ENCODE measurements around the gene SLC6A18. TPM values are rescaled to one million over a fixed set of nuclear protein-coding genes. Genes with fewer than 3 reads are reported as not detected.

Gene SLC6A18
- polyA plus RNA-seq, 1 donor (not counting 4 experiments of a cell fraction or from before 2014, with no cell fraction given) = not detected

- DNase-seq (ENCODE audit: low read depth, low spot score) (no peak), FAIRE-seq (no peak)
- no peaks in the 10 kb centered on the region for H3K79me2 ChIP-seq (ENCODE audit: control insufficient read depth, insufficient read depth, low read length)
- H3K27me3 ChIP-seq (ENCODE audit: control insufficient read depth, extremely low read depth, insufficient read depth, low read length) = no peaks in the 10 kb centered on the region
- H3K4me2 ChIP-seq (ENCODE audit: control insufficient read depth, extremely low read depth, insufficient read depth, low read depth, low read length) = no peak overlapping the region
- no peaks in the 10 kb centered on the region for H3K4me1 ChIP-seq (ENCODE audit: control insufficient read depth, extremely low read depth, insufficient read depth, low read length)
- dilution Hi-C loops (cut with MboI; ENCODE audit: extremely low pct_ligation_motif_present, low sequenced_read_pairs) = no loop called here
- H2AFZ ChIP-seq (ENCODE audit: control insufficient read depth, low read length) = no peak overlapping the region
- no peak overlapping the region for H3K4me3 ChIP-seq (ENCODE audit: control insufficient read depth in 2 of 3, extremely low read depth in 1 of 3, insufficient read depth in 2 of 3, low read depth in 1 of 3, low read length in 3 of 3)
- no peaks in the 10 kb centered on the region for H3K9me3 ChIP-seq (ENCODE audit: control insufficient read depth, low read depth, low read length)
- no peak overlapping the region for H3K27ac ChIP-seq (ENCODE audit: control insufficient read depth, insufficient read depth, low read length)
- H4K20me1 ChIP-seq (ENCODE audit: control insufficient read depth, extremely low read depth, insufficient read depth, low read length) = no peaks in the 10 kb centered on the region
- no peak overlapping the region for H3K9ac ChIP-seq (ENCODE audit: control insufficient read depth, extremely low read depth, insufficient read depth, low read length)
- no peaks in the 10 kb centered on the region for H3K36me3 ChIP-seq (ENCODE audit: control insufficient read depth in 2 of 2, extremely low read depth in 1 of 2, insufficient read depth in 2 of 2, low read length in 2 of 2)
- no peaks in the 10 kb centered on the region for H3K9me1 ChIP-seq (ENCODE audit: control insufficient read depth, extremely low read depth, insufficient read depth, low read length)
- TF ChIP-seq CTCF (optimal IDR thresholded peaks at IDR 0.05 in 1 of 3, IDR thresholded peaks at IDR 0.05 in 1 of 3, conservative IDR thresholded peaks at IDR 0.05 in 1 of 3; ENCODE audit: extremely low read depth in 1 of 3, insufficient read depth in 2 of 3, low read length in 3 of 3) (no peak), EZH2 (IDR thresholded peaks at IDR 0.05; ENCODE audit: low read length) (no peak)
These were observed 48.4 kb upstream of the SLC6A18 start for GRCh38 chr5:1176473-1177391.

- no peak for TF ChIP-seq CTCF (optimal IDR thresholded peaks at IDR 0.05 in 1 of 3, IDR thresholded peaks at IDR 0.05 in 1 of 3, conservative IDR thresholded peaks at IDR 0.05 in 1 of 3; ENCODE audit: extremely low read depth in 1 of 3, insufficient read depth in 2 of 3, low read length in 3 of 3)
- TF ChIP-seq EZH2 (IDR thresholded peaks at IDR 0.05; ENCODE audit: low read length) = no peak
- no peak overlapping the region for H3K27ac ChIP-seq (ENCODE audit: control insufficient read depth, insufficient read depth, low read length)
- no peaks in the 10 kb centered on the region for H3K27me3 ChIP-seq (ENCODE audit: control insufficient read depth, extremely low read depth, insufficient read depth, low read length)
- no peak overlapping the region for H3K9ac ChIP-seq (ENCODE audit: control insufficient read depth, extremely low read depth, insufficient read depth, low read length)
- no peaks in the 10 kb centered on the region for H3K36me3 ChIP-seq (ENCODE audit: control insufficient read depth in 2 of 2, extremely low read depth in 1 of 2, insufficient read depth in 2 of 2, low read length in 2 of 2)
- H3K4me2 ChIP-seq (ENCODE audit: control insufficient read depth, extremely low read depth, insufficient read depth, low read depth, low read length) = no peak overlapping the region
- H3K4me1 ChIP-seq (ENCODE audit: control insufficient read depth, extremely low read depth, insufficient read depth, low read length) = no peaks in the 10 kb centered on the region
- no peaks in the 10 kb centered on the region for H3K79me2 ChIP-seq (ENCODE audit: control insufficient read depth, insufficient read depth, low read length)
- dilution Hi-C loops (cut with MboI; ENCODE audit: extremely low pct_ligation_motif_present, low sequenced_read_pairs) = no loop called here
- H4K20me1 ChIP-seq (ENCODE audit: control insufficient read depth, extremely low read depth, insufficient read depth, low read length) = no peaks in the 10 kb centered on the region
- no peak for FAIRE-seq
- no peak for DNase-seq (ENCODE audit: low read depth, low spot score)
- no peaks in the 10 kb centered on the region for H3K9me1 ChIP-seq (ENCODE audit: control insufficient read depth, extremely low read depth, insufficient read depth, low read length)
- no peak overlapping the region for H2AFZ ChIP-seq (ENCODE audit: control insufficient read depth, low read length)
- no peak overlapping the region for H3K4me3 ChIP-seq (ENCODE audit: control insufficient read depth in 2 of 3, extremely low read depth in 1 of 3, insufficient read depth in 2 of 3, low read depth in 1 of 3, low read length in 3 of 3)
- H3K9me3 ChIP-seq (ENCODE audit: control insufficient read depth, low read depth, low read length) = no peaks in the 10 kb centered on the region
These were observed 47.2 kb upstream of the SLC6A18 start for GRCh38 chr5:1177826-1178528.
